Activated B cell treated with CpG ODN at 0.5 μM for 24 hours (primary cell): Measurements from ENCODE around the gene UFSP2. TPM values are rescaled to one million over a fixed set of nuclear protein-coding genes. Genes with fewer than 3 reads are reported as not detected.

ENCODE experiments used
- ATAC-seq: fragments of 200-7000 bp; cut with Tn5 transposase; one replicate; pipeline ENCODE4 v1.10.0; 2021; ENCODE audit warnings: low read depth, mild to moderate bottlenecking, moderate library complexity
- CTCF ChIA-PET: fragments of 350-600 bp; sonication (Branson Sonifier 250); formaldehyde crosslinking; loops from one replicate; lab custom pipeline; 2021; ENCODE audit warnings: antibody characterized with exemption; lab: Charles Lee
- POLR2A ChIA-PET: fragments of 350-600 bp; sonication (Branson Sonifier 250); formaldehyde crosslinking; loops from one replicate; lab custom pipeline; 2021; ENCODE audit warnings: antibody characterized with exemption; lab: Charles Lee
- DNase-seq: peaks from one replicate; pipeline ENCODE4 v3.0.0; 2022
- H3K27ac Mint-ChIP-seq: one replicate; pipeline ENCODE4 v1.8.0; 2020; ENCODE audit warnings: mixed read lengths
- H3K27me3 Mint-ChIP-seq: one replicate; pipeline ENCODE4 v1.8.0; 2021; ENCODE audit warnings: mixed read lengths
- H3K36me3 Mint-ChIP-seq: one replicate; pipeline ENCODE4 v1.8.0; 2021; ENCODE audit warnings: low read depth, mixed read lengths
- H3K4me1 Mint-ChIP-seq: one replicate; pipeline ENCODE4 v1.8.0; 2021; ENCODE audit warnings: mixed read lengths
- H3K4me3 Mint-ChIP-seq: one replicate; pipeline ENCODE4 v1.8.0; 2020; ENCODE audit warnings: mild to moderate bottlenecking, mixed read lengths
- H3K9me3 Mint-ChIP-seq: one replicate; pipeline ENCODE4 v1.8.0; 2020; ENCODE audit warnings: mixed read lengths
- intact Hi-C: fragments of 100-400 bp; cut with micrococcal nuclease; formaldehyde crosslinking; loops from one replicate; pipeline ENCODE4 v1.15.1; 2024
- total RNA-seq: library from RNA; stranded (reverse); gene quantifications from 2 replicates; pipeline ENCODE4 v1.2.3, GENCODE V29; 2022
- TF ChIP-seq, protein P1 (sequence below): fragments of 200-600 bp; IDR thresholded peaks from one replicate; pipeline ENCODE4 v1.8.0; 2022; ENCODE audit warnings: antibody characterized with exemption, mild to moderate bottlenecking

The UFSP2 gene
- total RNA-seq, 1 donor from 2014 or later = 20.1 TPM

DNA sequence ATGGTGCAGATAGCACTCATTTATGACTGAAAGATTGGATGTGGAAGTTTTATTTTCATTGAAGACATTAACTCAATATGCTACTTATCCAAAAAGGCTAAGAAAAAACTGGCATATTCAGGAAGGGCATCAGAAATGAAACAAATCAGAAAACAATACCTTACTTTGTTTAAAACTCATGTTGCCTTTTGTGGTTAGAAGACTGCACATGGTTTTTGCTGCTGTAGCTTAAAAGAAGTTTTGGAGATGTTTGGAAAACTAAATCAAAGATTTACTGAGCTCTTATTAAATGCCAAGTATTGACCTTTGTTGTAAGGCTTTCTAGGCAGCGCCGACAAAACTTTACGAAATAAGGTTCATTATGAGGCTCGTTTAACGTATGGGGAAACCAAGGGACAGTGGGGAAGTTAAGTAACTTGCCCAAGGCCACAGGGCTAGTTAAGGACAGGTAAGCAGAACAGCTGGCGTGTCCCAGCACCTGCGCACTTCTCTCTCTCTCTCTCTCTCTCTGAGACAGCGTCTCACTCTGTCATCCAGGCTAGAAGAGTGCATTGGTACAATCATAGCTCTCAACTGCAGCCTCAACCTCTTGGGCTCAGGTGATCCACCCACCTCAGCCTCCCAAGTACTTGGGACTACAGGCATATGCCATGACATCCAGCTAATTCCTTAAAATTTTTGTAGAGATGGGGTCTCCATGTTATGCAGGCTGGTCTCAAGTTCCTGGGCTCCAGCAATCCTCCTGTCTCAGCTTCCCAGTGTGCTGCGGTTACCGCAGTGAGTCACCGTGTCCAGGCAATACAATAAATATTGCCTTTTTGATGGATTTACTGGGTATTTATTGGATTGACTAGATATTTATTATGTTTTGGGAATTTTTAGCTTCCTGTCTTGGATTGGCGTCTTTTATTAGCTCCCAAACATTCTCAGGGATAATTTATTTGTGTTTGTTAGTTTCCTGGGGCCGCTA lies 46.2 kb downstream of the UFSP2 start:
- Mint-ChIP-seq H3K27me3 (no peaks in the 10 kb centered on the region), H3K36me3 (peaks cover 13% of the 10 kb centered on the region), H3K27ac (no peak overlapping the region), H3K4me1 (peaks cover 2% of the 10 kb centered on the region), H3K9me3 (peaks cover 14% of the 10 kb centered on the region), H3K4me3 (no peak overlapping the region)
- ATAC-seq (no peak), DNase-seq (no peak)
- TF ChIP-seq, protein P1, sequence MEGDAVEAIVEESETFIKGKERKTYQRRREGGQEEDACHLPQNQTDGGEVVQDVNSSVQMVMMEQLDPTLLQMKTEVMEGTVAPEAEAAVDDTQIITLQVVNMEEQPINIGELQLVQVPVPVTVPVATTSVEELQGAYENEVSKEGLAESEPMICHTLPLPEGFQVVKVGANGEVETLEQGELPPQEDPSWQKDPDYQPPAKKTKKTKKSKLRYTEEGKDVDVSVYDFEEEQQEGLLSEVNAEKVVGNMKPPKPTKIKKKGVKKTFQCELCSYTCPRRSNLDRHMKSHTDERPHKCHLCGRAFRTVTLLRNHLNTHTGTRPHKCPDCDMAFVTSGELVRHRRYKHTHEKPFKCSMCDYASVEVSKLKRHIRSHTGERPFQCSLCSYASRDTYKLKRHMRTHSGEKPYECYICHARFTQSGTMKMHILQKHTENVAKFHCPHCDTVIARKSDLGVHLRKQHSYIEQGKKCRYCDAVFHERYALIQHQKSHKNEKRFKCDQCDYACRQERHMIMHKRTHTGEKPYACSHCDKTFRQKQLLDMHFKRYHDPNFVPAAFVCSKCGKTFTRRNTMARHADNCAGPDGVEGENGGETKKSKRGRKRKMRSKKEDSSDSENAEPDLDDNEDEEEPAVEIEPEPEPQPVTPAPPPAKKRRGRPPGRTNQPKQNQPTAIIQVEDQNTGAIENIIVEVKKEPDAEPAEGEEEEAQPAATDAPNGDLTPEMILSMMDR = no peak
- POLR2A ChIA-PET = interaction anchor here (0.7 to 1.0 kb wide), 2 partner anchors 29 to 371 kb away, joined by 3 read pairs; no protein-coding TSS in a partner anchor
- CTCF ChIA-PET = no interaction called here
- intact Hi-C loops = no loop called here

DNA sequence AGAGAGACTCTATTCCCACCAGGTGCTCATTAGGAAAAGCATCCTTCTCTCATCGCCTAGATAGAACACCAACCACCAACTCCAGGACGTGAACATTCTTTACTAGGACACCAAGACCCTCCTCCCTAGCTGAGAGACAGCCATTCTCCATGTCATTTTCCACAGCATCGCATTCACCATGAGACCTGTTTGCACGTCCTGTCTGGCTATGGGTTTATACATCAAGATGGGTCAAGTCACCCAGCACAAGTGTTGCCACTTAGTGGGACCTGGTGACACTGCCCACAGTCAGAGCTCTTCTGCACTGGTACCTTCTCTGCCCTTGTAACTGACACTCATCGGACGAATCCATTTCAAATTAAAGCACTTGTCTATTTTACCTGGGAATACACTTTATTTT lies 47.5 kb downstream of the UFSP2 start:
- no peak for DNase-seq
- Mint-ChIP-seq H3K4me3 (no peak overlapping the region), H3K36me3 (peaks cover 18% of the 10 kb centered on the region), H3K27ac (no peak overlapping the region), H3K27me3 (no peaks in the 10 kb centered on the region), H3K9me3 (peaks cover 10% of the 10 kb centered on the region), H3K4me1 (no peaks in the 10 kb centered on the region)
- ATAC-seq = no peak
- intact Hi-C loops = no loop called here
- CTCF ChIA-PET = no interaction called here
- POLR2A ChIA-PET = no interaction called here
- TF ChIP-seq, protein P1 = no peak

DNA sequence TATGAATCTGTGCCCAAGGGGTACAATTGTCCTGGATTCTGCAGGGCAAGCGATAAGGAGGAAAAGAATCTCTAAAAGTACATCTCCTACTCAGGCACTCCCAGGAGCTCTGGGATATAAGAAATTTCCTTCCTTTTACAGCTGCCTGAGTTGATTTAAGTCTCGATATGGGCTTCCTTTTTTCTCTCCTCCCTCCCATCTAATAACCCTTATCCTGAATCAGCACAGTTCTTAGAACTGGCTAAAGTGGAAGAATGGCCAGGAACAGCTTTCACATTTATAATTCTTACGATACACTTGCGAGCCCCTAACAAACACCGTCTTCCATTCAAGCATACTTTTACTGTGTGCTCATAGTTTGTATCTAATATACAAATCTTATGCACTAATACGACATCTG lies 51.2 kb downstream of the UFSP2 start:
- TF ChIP-seq, protein P1 = no peak
- Mint-ChIP-seq H3K4me3 (no peak overlapping the region), H3K27ac (no peak overlapping the region), H3K9me3 (no peaks in the 10 kb centered on the region), H3K4me1 (no peaks in the 10 kb centered on the region), H3K27me3 (no peaks in the 10 kb centered on the region), H3K36me3 (peaks cover 40% of the 10 kb centered on the region)
- intact Hi-C loops = no loop called here
- ATAC-seq (no peak), DNase-seq (no peak)
- CTCF ChIA-PET = no interaction called here
- POLR2A ChIA-PET = no interaction called here

DNA sequence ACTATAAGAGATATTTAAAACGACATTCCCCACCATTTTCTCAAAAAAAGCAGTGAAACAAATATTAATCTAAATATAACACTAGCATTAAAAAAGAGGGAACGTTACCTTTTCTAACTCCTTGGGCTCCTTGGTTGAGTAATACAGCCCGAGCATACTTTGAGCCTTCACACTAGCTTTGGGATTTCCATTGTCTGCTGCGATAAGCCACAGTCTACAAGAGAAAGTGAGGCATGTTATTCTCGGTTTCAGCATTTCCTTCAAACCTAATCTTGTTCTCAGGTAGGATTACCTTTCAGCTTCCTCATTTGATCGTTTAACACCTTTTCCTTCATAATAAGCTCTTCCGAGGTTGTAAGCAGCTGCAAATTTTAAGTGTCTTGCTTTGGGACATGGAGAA lies 51.7 kb downstream of the UFSP2 start:
- ChIA-PET POLR2A (no interaction called here), CTCF (no interaction called here)
- H3K4me3 Mint-ChIP-seq = no peak overlapping the region
- ATAC-seq (no peak), DNase-seq (no peak)
- no peaks in the 10 kb centered on the region for H3K9me3 Mint-ChIP-seq
- H3K4me1 Mint-ChIP-seq = no peaks in the 10 kb centered on the region
- H3K27me3 Mint-ChIP-seq = no peaks in the 10 kb centered on the region
- H3K36me3 Mint-ChIP-seq = peaks cover 44% of the 10 kb centered on the region
- TF ChIP-seq, protein P1 = no peak
- intact Hi-C loops = no loop called here
- no peak overlapping the region for H3K27ac Mint-ChIP-seq

DNA sequence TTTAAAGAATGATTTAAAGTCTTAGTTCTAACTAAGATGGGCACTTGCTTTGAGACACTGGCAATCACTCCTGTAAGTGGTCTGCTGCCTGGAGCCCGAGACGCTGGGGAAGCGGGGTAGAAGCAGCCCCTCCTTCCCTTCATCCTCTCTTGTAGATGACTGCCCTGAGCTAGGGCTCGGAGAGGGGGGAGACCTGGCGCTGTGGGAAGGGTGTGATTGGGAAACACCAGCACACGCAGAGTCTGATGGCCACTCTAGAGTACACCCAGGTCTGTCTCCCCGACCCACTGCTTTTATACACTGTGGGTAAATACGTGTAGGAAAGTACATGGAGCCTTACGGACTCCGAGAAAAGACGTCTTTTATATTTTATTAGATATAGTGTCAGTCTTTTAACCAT lies 54.1 kb downstream of the UFSP2 start:
- CTCF ChIA-PET = no interaction called here

More for the DNA sequence above, 54.1 kb downstream of the UFSP2 start:
- Mint-ChIP-seq H3K4me3 (no peak overlapping the region), H3K4me1 (no peaks in the 10 kb centered on the region), H3K27me3 (no peaks in the 10 kb centered on the region), H3K36me3 (peaks cover 53% of the 10 kb centered on the region), H3K27ac (no peak overlapping the region), H3K9me3 (no peaks in the 10 kb centered on the region)
- ATAC-seq (no peak), DNase-seq (no peak)
- TF ChIP-seq, protein P1 = no peak
- POLR2A ChIA-PET = no interaction called here
- intact Hi-C loops = no loop called here
